ENCODE measurements around the gene DDOST.

GRCh38 chr1:20621012-20621411 lies 40.2 kb downstream of the DDOST start:
- TF ChIP-seq CTCF (IDR thresholded peaks at IDR 0.05) = no peak
- TF ChIP-seq POLR2A (IDR thresholded peaks at IDR 0.05) = no peak

Data from adrenal gland (tissue), 5 donors.